Measurements from ENCODE around the gene ARPC4.

The ARPC4 gene

GRCh38 chr3:9793161-9793781, 389 bp downstream of the ARPC4 start:
- no peak for TF ChIP-seq CTCF (IDR thresholded peaks at IDR 0.05; ENCODE audit: insufficient read depth, missing control alignments)
- DNase-seq (ENCODE audit: insufficient read length, low spot score) (no peak), FAIRE-seq (no peak)

- no peak for TF ChIP-seq CTCF (IDR thresholded peaks at IDR 0.05; ENCODE audit: insufficient read depth, missing control alignments)
- FAIRE-seq (no peak), DNase-seq (ENCODE audit: insufficient read length, low spot score) (no peak)
Observed at GRCh38 chr3:9794400-9794799, 1.5 kb downstream of the ARPC4 start.

- TF ChIP-seq CTCF (IDR thresholded peaks at IDR 0.05; ENCODE audit: insufficient read depth, missing control alignments), result no peak
- FAIRE-seq (no peak), DNase-seq (ENCODE audit: insufficient read length, low spot score) (no peak)
Observed at GRCh38 chr3:9795207-9795606, 2.3 kb downstream of the ARPC4 start.

GRCh38 chr3:9797196-9797945, 4.5 kb downstream of the ARPC4 start:
- FAIRE-seq, result no peak
- no peak for TF ChIP-seq CTCF (IDR thresholded peaks at IDR 0.05; ENCODE audit: insufficient read depth, missing control alignments)
- no peak for DNase-seq (ENCODE audit: insufficient read length, low spot score)

GRCh38 chr3:9800529-9800928, 7.6 kb downstream of the ARPC4 start:
- DNase-seq (ENCODE audit: insufficient read length, low spot score), result no peak
- TF ChIP-seq CTCF (IDR thresholded peaks at IDR 0.05; ENCODE audit: insufficient read depth, missing control alignments), result peak; percentile 16
- FAIRE-seq, result no peak

- no peak for TF ChIP-seq CTCF (IDR thresholded peaks at IDR 0.05; ENCODE audit: insufficient read depth, missing control alignments)
- DNase-seq (ENCODE audit: insufficient read length, low spot score), result no peak
- FAIRE-seq, result no peak
Observed at GRCh38 chr3:9803494-9803893, 10.6 kb downstream of the ARPC4 start.

- DNase-seq (ENCODE audit: insufficient read length, low spot score), result no peak
- FAIRE-seq, result no peak
- no peak for TF ChIP-seq CTCF (IDR thresholded peaks at IDR 0.05; ENCODE audit: insufficient read depth, missing control alignments)
Observed at GRCh38 chr3:9804996-9805395, 12.1 kb downstream of the ARPC4 start.

All from D721Med (cell line).